ENCODE data around the gene KDM7A. TPM values are rescaled to one million over a fixed set of nuclear protein-coding genes. Genes with fewer than 3 reads are reported as not detected.

KDM7A gene
- total RNA-seq, 1 donor from 2014 or later = 5.3 TPM

Other genes starting within 250 kb of the KDM7A start
- 52.8 and 55.5 TPM in 2 replicates for gene PARP12, start 114.0 kb downstream of the KDM7A start, total RNA-seq
- 44.9 and 50.9 TPM in 2 replicates for gene SLC37A3, start 221.5 kb upstream of the KDM7A start, total RNA-seq
- gene RAB19, start 227.1 kb upstream of the KDM7A start, total RNA-seq = 0.33 TPM in 1 of 2 replicates, not detected in the other

All from pulmonary artery endothelial cell (primary cell).